ENCODE measurements around the gene EFL1. TPM values are rescaled to one million over a fixed set of nuclear protein-coding genes. Genes with fewer than 3 reads are reported as not detected.
"Not testable (repeated sequence)": the region's sequence is repeated elsewhere in the genome, so short reads cannot be mapped to it uniquely, and the experiment has no call there.

Gene EFL1
- total RNA-seq, 6 experiments from 2014 or later, result 4.6 to 12.9 (median 9.4) TPM

GRCh38 chr15:82298032-82298431, 35.5 kb upstream of the EFL1 start:
- intact Hi-C loops (cut with DNase I), result no loop called here
- Histone ChIP-seq H3K4me1 (no peaks in the 10 kb centered on the region), H3K4me3 (no peak overlapping the region), H3K27ac (no peak overlapping the region), H3K9me3 (no peaks in the 10 kb centered on the region), H3K27me3 (no peaks in the 10 kb centered on the region), H3K36me3 (no peaks in the 10 kb centered on the region)
- TF ChIP-seq POLR2A (IDR thresholded peaks at IDR 0.05) (no peak), CTCF (IDR thresholded peaks at IDR 0.05) (no peak)
- DNase-seq (no peak), ATAC-seq (no peak)
- 91% methylated on average over 12 of the region's 13 CpGs for WGBS (ENCODE audit: insufficient coverage, low coverage, low lambda C conversion rate, missing lambda C conversion rate)

- WGBS (ENCODE audit: insufficient coverage, low coverage, low lambda C conversion rate, missing lambda C conversion rate), result 83% methylated on average over 5 of the region's 5 CpGs
- Histone ChIP-seq H3K9me3 (no peaks in the 10 kb centered on the region), H3K27ac (no peak overlapping the region), H3K36me3 (no peaks in the 10 kb centered on the region), H3K27me3 (no peaks in the 10 kb centered on the region), H3K4me1 (no peaks in the 10 kb centered on the region), H3K4me3 (no peak overlapping the region)
- no peak for DNase-seq
- intact Hi-C loops (cut with DNase I), result no loop called here
- no peak for ATAC-seq
- TF ChIP-seq POLR2A (IDR thresholded peaks at IDR 0.05) (no peak), CTCF (IDR thresholded peaks at IDR 0.05) (no peak)
Measured at GRCh38 chr15:82297546-82297945, 35.0 kb upstream of the EFL1 start.

- no peak overlapping the region for H3K27ac ChIP-seq
- no peak for ATAC-seq
- no peaks in the 10 kb centered on the region for H3K36me3 ChIP-seq
- intact Hi-C loops (cut with DNase I), result no loop called here
- no peak for DNase-seq
- H3K4me3 ChIP-seq, result no peak overlapping the region
- no peaks in the 10 kb centered on the region for H3K4me1 ChIP-seq
- no peak for TF ChIP-seq CTCF (IDR thresholded peaks at IDR 0.05)
- no peak for TF ChIP-seq POLR2A (IDR thresholded peaks at IDR 0.05)
- no peaks in the 10 kb centered on the region for H3K9me3 ChIP-seq
- no peaks in the 10 kb centered on the region for H3K27me3 ChIP-seq
- 53% methylated on average over 2 of the region's 11 CpGs for WGBS (ENCODE audit: insufficient coverage, low coverage, low lambda C conversion rate, missing lambda C conversion rate)
Measured at GRCh38 chr15:82294061-82294690, 31.6 kb upstream of the EFL1 start.

- H3K36me3 ChIP-seq, result no peaks in the 10 kb centered on the region
- ATAC-seq, result no peak
- H3K4me1 ChIP-seq, result no peaks in the 10 kb centered on the region
- H3K27ac ChIP-seq, result no peak overlapping the region
- no peak overlapping the region for H3K4me3 ChIP-seq
- DNase-seq, result no peak
- H3K27me3 ChIP-seq, result no peaks in the 10 kb centered on the region
- 76% methylated on average over 5 of the region's 5 CpGs for WGBS (ENCODE audit: insufficient coverage, low coverage, low lambda C conversion rate, missing lambda C conversion rate)
- H3K9me3 ChIP-seq, result no peaks in the 10 kb centered on the region
- no peak for TF ChIP-seq CTCF (IDR thresholded peaks at IDR 0.05)
- no peak for TF ChIP-seq POLR2A (IDR thresholded peaks at IDR 0.05)
- intact Hi-C loops (cut with DNase I), result no loop called here
Measured at GRCh38 chr15:82292271-82292670, 29.7 kb upstream of the EFL1 start.

GRCh38 chr15:82288202-82288601, 25.7 kb upstream of the EFL1 start:
- H3K27ac ChIP-seq; H3K27me3 ChIP-seq; H3K36me3 ChIP-seq; intact Hi-C loops (cut with DNase I); H3K9me3 ChIP-seq; DNase-seq; ATAC-seq; H3K4me1 ChIP-seq; H3K4me3 ChIP-seq: not testable (repeated sequence)
- 94% methylated on average over 2 of the region's 2 CpGs for WGBS (ENCODE audit: insufficient coverage, low coverage, low lambda C conversion rate, missing lambda C conversion rate)

GRCh38 chr15:82286475-82286874, 23.9 kb upstream of the EFL1 start:
- ATAC-seq; H3K4me1 ChIP-seq; H3K4me3 ChIP-seq; H3K27me3 ChIP-seq; H3K36me3 ChIP-seq; H3K9me3 ChIP-seq; intact Hi-C loops (cut with DNase I); DNase-seq; H3K27ac ChIP-seq: not testable (repeated sequence)
- 39% methylated on average over 4 of the region's 4 CpGs for WGBS (ENCODE audit: insufficient coverage, low coverage, low lambda C conversion rate, missing lambda C conversion rate)

GRCh38 chr15:82284381-82284780, 21.8 kb upstream of the EFL1 start:
- H3K27me3 ChIP-seq; H3K4me1 ChIP-seq; intact Hi-C loops (cut with DNase I); H3K27ac ChIP-seq; ATAC-seq; H3K4me3 ChIP-seq; H3K36me3 ChIP-seq; DNase-seq; H3K9me3 ChIP-seq: not testable (repeated sequence)
- 86% methylated on average over 1 of the region's 2 CpGs for WGBS (ENCODE audit: insufficient coverage, low coverage, low lambda C conversion rate, missing lambda C conversion rate)

- H3K27ac ChIP-seq; intact Hi-C loops (cut with DNase I); H3K9me3 ChIP-seq; H3K36me3 ChIP-seq; H3K4me1 ChIP-seq; H3K4me3 ChIP-seq; H3K27me3 ChIP-seq; ATAC-seq; DNase-seq: not testable (repeated sequence)
- 41% methylated on average over 2 of the region's 4 CpGs for WGBS (ENCODE audit: insufficient coverage, low coverage, low lambda C conversion rate, missing lambda C conversion rate)
Measured at GRCh38 chr15:82282386-82282785, 19.9 kb upstream of the EFL1 start.

Data from right lobe of liver (tissue), 6 donors.